NCI-H2196 (cell line): ENCODE data around the gene CCL27.

Source experiments
- DNase-seq: peaks from one replicate; lab custom pipeline; 2025; ENCODE audit not compliant: unreplicated experiment; lab: John Stamatoyannopoulos, UW

Gene CCL27

GRCh38 chr9:34662526-34663302, at the start of gene CCL27:
CCL27 (minus strand) TSS chr9:34662657; CDS start chr9:34662633, 24 bp downstream.
- no peak for DNase-seq

GRCh38 chr9:34712140-34712539, 49.7 kb upstream of the CCL27 start:
- no peak for DNase-seq

GRCh38 chr9:34710023-34710422, 47.6 kb upstream of the CCL27 start, which contains the start of gene CCL21:
CCL21 (minus strand) TSS chr9:34710136; CDS start chr9:34710066, 70 bp downstream.
- DNase-seq, result no peak

GRCh38 chr9:34709196-34709978, 46.9 kb upstream of the CCL27 start:
- no peak for DNase-seq

- DNase-seq, result no peak
These were observed 44.7 kb upstream of the CCL27 start for GRCh38 chr9:34707130-34707529.

- DNase-seq, result peak; percentile 78
These were observed 39.6 kb upstream of the CCL27 start for GRCh38 chr9:34701769-34702736.

GRCh38 chr9:34701023-34701768, 38.7 kb upstream of the CCL27 start:
- peak; percentile 78 for DNase-seq

GRCh38 chr9:34694811-34695210, 32.4 kb upstream of the CCL27 start:
- no peak for DNase-seq

GRCh38 chr9:34693560-34693959, 31.1 kb upstream of the CCL27 start:
- DNase-seq, result no peak

GRCh38 chr9:34691936-34692315, 29.5 kb upstream of the CCL27 start:
- DNase-seq, result no peak

- no peak for DNase-seq
These were observed 28.8 kb upstream of the CCL27 start, which contains the start of gene CCL19 for GRCh38 chr9:34690983-34691935. CCL19 (minus strand) TSS chr9:34691276; CDS start chr9:34691139, 137 bp downstream.

GRCh38 chr9:34689512-34689911, 27.1 kb upstream of the CCL27 start:
- no peak for DNase-seq

GRCh38 chr9:34689116-34689470, 26.6 kb upstream of the CCL27 start:
- peak; percentile 59 for DNase-seq

GRCh38 chr9:34688329-34689115, 26.1 kb upstream of the CCL27 start:
- DNase-seq, result peak; percentile 37

- no peak for DNase-seq
These were observed 25.0 kb upstream of the CCL27 start for GRCh38 chr9:34687276-34688030.

- DNase-seq, result no peak
These were observed 24.3 kb upstream of the CCL27 start for GRCh38 chr9:34686732-34687131.

- no peak for DNase-seq
These were observed 23.8 kb upstream of the CCL27 start for GRCh38 chr9:34686231-34686630.

- DNase-seq, result no peak
These were observed 23.1 kb upstream of the CCL27 start for GRCh38 chr9:34685591-34685990.
